BLaER1 treated with 17β-estradiol and CSF1 and Interleukin-3, amounts not matched to agents 10 nM and 100 nM (cell line): ENCODE data around the gene RAI14.
"Not testable (repeated sequence)": the region's sequence is repeated elsewhere in the genome, so short reads cannot be mapped to it uniquely, and the experiment has no call there.

Experiments used
- H3K27ac ChIP-seq, 11 experiments: shearing (Covaris generic); formaldehyde crosslinking; 2 replicates each; pipeline ENCODE4 v1.8.1; 2022
- H3K27me3 ChIP-seq, 11 experiments: shearing (Covaris generic); formaldehyde crosslinking; 2 replicates each; pipeline ENCODE4 v1.8.1; 2022
- H3K36me3 ChIP-seq, 11 experiments: shearing (Covaris generic); formaldehyde crosslinking; 2 replicates each; pipeline ENCODE4 v1.8.1; 2022
- H3K4me1 ChIP-seq, 10 experiments: shearing (Covaris generic); formaldehyde crosslinking; 2 replicates each; pipeline ENCODE4 v1.8.1; 2022
- H3K4me2 ChIP-seq, 11 experiments: shearing (Covaris generic); formaldehyde crosslinking; 2 replicates each; pipeline ENCODE4 v1.8.1; 2022
- H3K4me3 ChIP-seq, 10 experiments: shearing (Covaris generic); formaldehyde crosslinking; 2 replicates each; pipeline ENCODE4 v1.8.1; 2022
- H3K9ac ChIP-seq, 11 experiments: shearing (Covaris generic); formaldehyde crosslinking; 2 replicates each; pipeline ENCODE4 v1.8.1; 2022
- H3K9me3 ChIP-seq, 11 experiments: shearing (Covaris generic); formaldehyde crosslinking; replicated peaks in 1 of 11; 2 replicates each; pipeline ENCODE4 v1.8.1; 2022
- H4K20me1 ChIP-seq, 11 experiments: shearing (Covaris generic); formaldehyde crosslinking; 2 replicates each; pipeline ENCODE4 v1.8.1; 2022
- Cebpa-rat ChIP-seq, 11 experiments: shearing (Covaris generic); IDR thresholded peaks; 2 replicates each; pipeline ENCODE4 v1.8.1; 2022

The RAI14 gene

GRCh38 chr5:34717426-34718327, 61.5 kb downstream of the RAI14 start:
- H3K9me3 ChIP-seq: no peaks in the 10 kb centered on the region
- peaks cover 0 to 8% (median 0%) of the 10 kb centered on the region in 11 experiments; a peak in 1 of 22 replicates for H4K20me1 ChIP-seq
- H3K4me3 ChIP-seq: no peak overlapping the region
- no peak for TF ChIP-seq Cebpa-rat (IDR thresholded peaks at IDR 0.05)
- peak overlapping the region in 5 of 11 experiments; percentile 2 to 45 (median 26); a peak in 3 of 22 replicates for H3K4me2 ChIP-seq
- H3K4me1 ChIP-seq: peaks cover 5 to 34% (median 27%) of the 10 kb centered on the region in 10 experiments; a peak in 19 of 20 replicates
- peaks cover 0 to 29% (median 11%) of the 10 kb centered on the region in 11 experiments; a peak in 8 of 22 replicates for H3K36me3 ChIP-seq
- no peak overlapping the region for H3K9ac ChIP-seq
- H3K27me3 ChIP-seq: no peaks in the 10 kb centered on the region
- no peak overlapping the region for H3K27ac ChIP-seq

DNA sequence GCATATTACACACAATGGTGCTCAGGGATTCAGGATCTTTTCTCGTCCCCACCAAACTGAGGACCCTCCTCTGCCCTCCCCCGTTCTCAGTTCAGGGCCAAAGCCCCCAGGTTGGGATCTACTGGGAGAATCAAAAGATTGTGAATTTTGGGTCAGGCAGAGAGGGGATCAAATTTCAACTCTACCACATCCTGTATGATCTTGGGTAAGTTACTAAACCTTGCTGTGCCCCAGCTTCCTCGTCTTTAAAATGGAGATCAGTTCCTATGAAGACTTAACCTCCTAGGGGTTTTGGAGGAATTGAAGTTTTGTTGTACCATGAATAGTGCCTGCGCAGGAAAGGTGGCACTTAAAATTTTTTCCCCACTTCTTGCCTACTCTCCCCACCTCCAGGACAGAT, 62.4 kb downstream of the RAI14 start:
- H3K4me2 ChIP-seq: peak overlapping the region in 8 of 11 experiments; percentile 2 to 45 (median 28); a peak in 10 of 22 replicates
- H3K4me3 ChIP-seq: no peak overlapping the region
- H3K36me3 ChIP-seq: peaks cover 0 to 29% (median 11%) of the 10 kb centered on the region in 11 experiments; a peak in 8 of 22 replicates
- TF ChIP-seq Cebpa-rat (IDR thresholded peaks at IDR 0.05): no peak
- peaks cover 5 to 34% (median 27%) of the 10 kb centered on the region in 10 experiments; a peak in 19 of 20 replicates for H3K4me1 ChIP-seq
- H3K27me3 ChIP-seq: no peaks in the 10 kb centered on the region
- H3K9me3 ChIP-seq: no peaks in the 10 kb centered on the region
- H3K27ac ChIP-seq: peak overlapping the region in 1 of 11 experiments; percentile 22; a peak in 1 of 22 replicates
- H3K9ac ChIP-seq: no peak overlapping the region
- peaks cover 0 to 8% (median 0%) of the 10 kb centered on the region in 11 experiments; a peak in 1 of 22 replicates for H4K20me1 ChIP-seq

DNA sequence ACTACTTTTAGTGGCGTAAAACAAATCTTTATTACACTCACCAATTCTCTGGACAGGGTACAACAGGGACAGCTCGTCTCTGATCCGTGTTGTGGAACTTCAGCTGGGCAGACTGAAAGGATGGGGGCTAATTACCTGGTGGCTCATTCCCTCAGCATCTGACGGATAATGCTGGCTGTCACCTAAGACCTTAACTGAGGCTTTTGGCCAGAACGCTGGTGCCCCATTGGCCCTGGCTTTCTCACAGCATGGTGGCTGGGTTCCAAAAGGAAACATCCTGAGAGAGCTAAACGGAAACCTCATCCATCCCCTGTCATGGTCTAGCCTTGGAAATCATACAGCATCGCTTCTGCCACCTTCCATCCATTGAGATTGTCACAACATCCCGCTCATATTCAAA, 62.9 kb downstream of the RAI14 start:
- Histone ChIP-seq H3K4me1 (peaks cover 5 to 34% (median 27%) of the 10 kb centered on the region in 10 experiments; a peak in 19 of 20 replicates), H3K4me3 (no peak overlapping the region), H3K36me3 (peaks cover 0 to 29% (median 11%) of the 10 kb centered on the region in 11 experiments; a peak in 8 of 22 replicates), H3K4me2 (peak overlapping the region in 2 of 11 experiments; percentile 5 to 35; a peak in 1 of 22 replicates), H4K20me1 (peaks cover 0 to 8% (median 0%) of the 10 kb centered on the region in 11 experiments; a peak in 1 of 22 replicates), H3K27me3 (no peaks in the 10 kb centered on the region), H3K27ac (no peak overlapping the region), H3K9ac (no peak overlapping the region), H3K9me3 (peaks cover 0 to 2% (median 0%) of the 10 kb centered on the region in 11 experiments; a peak in 1 of 22 replicates)
- TF ChIP-seq Cebpa-rat (IDR thresholded peaks at IDR 0.05): no peak

- H3K9ac ChIP-seq: peak overlapping the region in 1 of 11 experiments; percentile 44; a peak in 2 of 22 replicates
- H3K4me2 ChIP-seq: peak overlapping the region in 6 of 11 experiments; percentile 42 to 58 (median 50); a peak in 8 of 22 replicates
- H3K27ac ChIP-seq: peak overlapping the region in 6 of 11 experiments; percentile 27 to 73 (median 62); a peak in 8 of 22 replicates
- no peak for TF ChIP-seq Cebpa-rat (IDR thresholded peaks at IDR 0.05)
- H3K4me3 ChIP-seq: no peak overlapping the region
- H4K20me1 ChIP-seq: 0 out of 22 replicates have a peak, but pooled peaks cover 0 to 8% (median 0%) of the 10 kb centered on the region in 11 experiments
- peaks cover 5 to 46% (median 20%) of the 10 kb centered on the region in 11 experiments for H3K36me3 ChIP-seq
- H3K27me3 ChIP-seq: no peaks in the 10 kb centered on the region
- H3K9me3 ChIP-seq: peaks cover 10 to 24% (median 16%) of the 10 kb centered on the region in 11 experiments
- H3K4me1 ChIP-seq: peaks cover 5 to 34% (median 27%) of the 10 kb centered on the region in 10 experiments; a peak in 19 of 20 replicates
Measured at GRCh38 chr5:34721327-34721726, 65.2 kb downstream of the RAI14 start.

DNA sequence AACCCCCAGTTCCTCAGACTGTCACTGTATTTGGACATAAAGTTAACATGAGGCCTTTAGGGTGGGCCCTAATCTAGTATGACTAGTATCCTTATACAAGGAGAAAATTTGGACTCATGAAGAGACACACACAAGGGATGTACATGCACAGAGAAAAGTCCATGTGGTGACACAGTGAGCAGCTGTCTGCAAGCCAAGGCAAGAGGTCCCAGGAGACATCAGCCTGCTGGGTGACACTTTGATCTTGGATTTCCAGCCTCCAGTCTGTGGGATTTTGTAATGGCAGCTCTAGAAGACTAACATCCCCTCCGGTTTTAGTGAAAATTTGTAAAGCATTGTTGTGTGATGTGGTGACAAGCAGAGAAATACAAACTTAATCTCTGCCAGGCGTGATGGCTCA, 66.1 kb downstream of the RAI14 start:
- peak in 1 of 11 experiments; percentile 74; a peak in 1 of 22 replicates for TF ChIP-seq Cebpa-rat (IDR thresholded peaks at IDR 0.05)
- peak overlapping the region in 8 of 11 experiments; percentile 1 to 73 (median 45); a peak in 14 of 22 replicates for H3K27ac ChIP-seq
- H4K20me1 ChIP-seq: 0 out of 22 replicates have a peak, but pooled peaks cover 0 to 8% (median 0%) of the 10 kb centered on the region in 11 experiments
- peaks cover 5 to 34% (median 27%) of the 10 kb centered on the region in 10 experiments; a peak in 19 of 20 replicates for H3K4me1 ChIP-seq
- H3K9ac ChIP-seq: peak overlapping the region in 4 of 11 experiments; percentile 4 to 51 (median 38); a peak in 5 of 22 replicates
- peaks cover 19 to 32% (median 24%) of the 10 kb centered on the region in 11 experiments for H3K9me3 ChIP-seq
- peak overlapping the region in 8 of 11 experiments; percentile 31 to 58 (median 50); a peak in 16 of 22 replicates for H3K4me2 ChIP-seq
- peaks cover 9 to 53% (median 28%) of the 10 kb centered on the region in 11 experiments for H3K36me3 ChIP-seq
- H3K27me3 ChIP-seq: no peaks in the 10 kb centered on the region
- no peak overlapping the region for H3K4me3 ChIP-seq

GRCh38 chr5:34724741-34725140, 68.6 kb downstream of the RAI14 start:
- H3K9me3 ChIP-seq: peaks cover 27 to 48% (median 36%) of the 10 kb centered on the region in 11 experiments
- H3K4me1 ChIP-seq: peaks cover 5 to 22% (median 18%) of the 10 kb centered on the region in 10 experiments; a peak in 19 of 20 replicates
- H3K9ac ChIP-seq: no peak overlapping the region
- no peak overlapping the region for H3K4me3 ChIP-seq
- no peak overlapping the region for H3K4me2 ChIP-seq
- peaks cover 16 to 57% (median 36%) of the 10 kb centered on the region in 11 experiments for H3K36me3 ChIP-seq
- H3K27me3 ChIP-seq: no peaks in the 10 kb centered on the region
- TF ChIP-seq Cebpa-rat (IDR thresholded peaks at IDR 0.05): no peak
- no peaks in the 10 kb centered on the region for H4K20me1 ChIP-seq
- no peak overlapping the region for H3K27ac ChIP-seq

GRCh38 chr5:34727166-34727749, 71.1 kb downstream of the RAI14 start:
- peaks cover 16 to 57% (median 36%) of the 10 kb centered on the region in 11 experiments for H3K36me3 ChIP-seq
- not testable (repeated sequence) for H3K27me3 ChIP-seq, H3K4me2 ChIP-seq, H4K20me1 ChIP-seq, H3K27ac ChIP-seq, H3K9ac ChIP-seq, H3K4me1 ChIP-seq, H3K4me3 ChIP-seq
- H3K9me3 ChIP-seq: peaks cover 27 to 48% (median 36%) of the 10 kb centered on the region in 11 experiments

GRCh38 chr5:34728236-34728635, 72.1 kb downstream of the RAI14 start:
- Histone ChIP-seq H3K4me2 (no peak overlapping the region), H3K4me1 (peaks cover 0 to 7% (median 0%) of the 10 kb centered on the region in 10 experiments; a peak in 3 of 20 replicates), H3K9ac (no peak overlapping the region), H3K36me3 (peaks cover 16 to 61% (median 36%) of the 10 kb centered on the region in 11 experiments), H3K4me3 (no peak overlapping the region), H3K9me3 (peaks cover 27 to 48% (median 36%) of the 10 kb centered on the region in 11 experiments), H3K27me3 (no peaks in the 10 kb centered on the region), H3K27ac (no peak overlapping the region), H4K20me1 (0 out of 22 replicates have a peak, but pooled peaks cover 0 to 4% (median 0%) of the 10 kb centered on the region in 11 experiments)
- no peak for TF ChIP-seq Cebpa-rat (IDR thresholded peaks at IDR 0.05)
